Raji (cell line): ENCODE results near the gene SLCO4A1.

ENCODE experiments used
- POLR2A ChIP-seq: IDR thresholded peaks from 2 replicates; pipeline ENCODE4 v1.6.1; 2011; ENCODE audit warnings: low read depth, low read length, control low read depth; ENCODE audit not compliant: insufficient read depth

Gene SLCO4A1

DNA sequence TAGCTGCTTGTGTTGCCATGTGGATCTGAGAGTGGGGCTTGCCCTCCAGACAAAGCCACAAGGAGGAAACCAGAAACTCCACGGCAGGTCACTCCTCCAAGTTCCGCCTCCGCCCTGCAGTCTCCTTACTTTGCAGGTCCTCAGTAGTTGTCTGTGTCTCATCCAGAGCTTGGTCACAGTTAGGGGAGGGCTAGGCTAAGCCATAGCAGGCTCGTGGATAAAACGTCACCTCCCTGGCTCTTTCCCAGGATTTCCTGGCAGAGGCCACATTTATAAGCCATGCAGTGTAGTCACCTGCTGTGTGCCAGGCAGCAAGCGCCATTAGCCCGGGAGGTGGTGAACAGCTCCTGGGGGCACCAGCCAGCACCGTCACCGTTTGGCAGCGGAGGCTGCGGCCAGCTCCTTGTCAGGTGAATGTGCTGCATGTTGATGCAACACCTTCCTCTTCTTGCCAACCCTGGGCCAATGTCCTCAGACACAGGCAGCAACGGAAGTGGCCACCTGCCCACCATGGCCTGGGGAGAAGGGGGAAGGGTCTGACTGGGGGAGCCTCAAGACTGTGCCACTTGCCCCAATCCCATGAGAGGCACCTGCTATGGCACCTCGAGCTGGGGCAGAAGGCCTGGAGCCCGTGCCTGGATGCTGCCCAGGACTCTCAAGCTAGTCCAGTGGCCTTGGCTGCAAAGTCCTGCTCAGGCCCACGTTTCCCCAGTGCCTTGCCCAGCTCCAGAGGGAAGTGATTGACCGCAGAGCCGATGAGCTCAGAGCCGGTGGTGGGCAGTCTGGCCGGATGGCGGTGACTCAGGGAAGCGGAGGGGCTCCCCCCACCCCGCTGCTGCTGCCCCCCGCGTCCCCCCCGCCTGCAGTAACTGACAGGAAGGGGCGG lies 39.0 kb upstream of the SLCO4A1 start:
- TF ChIP-seq POLR2A, result 0 out of 2 replicates have a peak, but pooled peaks have one; percentile 24

- TF ChIP-seq POLR2A, result no peak
These were observed 38.2 kb upstream of the SLCO4A1 start for GRCh38 chr20:62603907-62604785.

- no peak for TF ChIP-seq POLR2A
These were observed 37.5 kb upstream of the SLCO4A1 start for GRCh38 chr20:62604796-62605195.

DNA sequence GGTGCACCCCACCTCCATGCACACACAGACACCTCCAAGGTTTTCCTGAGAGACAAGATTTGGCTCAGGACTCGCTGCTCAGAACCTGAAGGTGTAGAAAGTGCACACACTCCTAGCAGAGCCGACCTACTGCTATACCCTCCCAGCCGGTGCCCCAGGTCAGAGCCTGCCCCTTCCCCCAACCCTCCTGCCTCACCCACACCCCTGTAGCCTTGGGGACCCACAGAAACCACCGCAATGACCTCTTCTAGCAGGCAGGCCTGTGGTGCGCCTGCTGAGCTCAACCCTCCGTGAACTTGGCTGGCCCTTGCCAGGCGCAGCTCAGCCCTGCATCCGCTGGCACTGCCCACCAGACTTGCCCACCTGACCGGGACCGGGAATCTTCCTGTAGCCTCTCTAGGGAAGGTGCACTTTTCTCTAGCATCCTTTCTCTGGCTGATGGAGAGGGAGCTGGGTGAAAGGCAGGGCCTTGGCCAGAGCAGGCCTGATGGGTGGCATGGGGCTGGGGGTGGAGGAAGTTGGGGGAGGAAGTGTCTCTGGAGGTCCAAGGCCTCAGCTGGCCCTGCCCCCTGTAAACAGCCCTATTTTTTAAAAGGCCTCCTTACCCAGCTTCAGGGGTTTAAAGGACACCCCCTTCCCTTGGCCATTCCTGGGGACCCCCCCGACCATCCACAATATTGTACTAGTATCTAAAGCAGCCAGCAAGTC lies 36.9 kb upstream of the SLCO4A1 start:
- TF ChIP-seq POLR2A, result no peak

GRCh38 chr20:62606016-62606415 lies 36.3 kb upstream of the SLCO4A1 start:
- TF ChIP-seq POLR2A, result no peak

DNA sequence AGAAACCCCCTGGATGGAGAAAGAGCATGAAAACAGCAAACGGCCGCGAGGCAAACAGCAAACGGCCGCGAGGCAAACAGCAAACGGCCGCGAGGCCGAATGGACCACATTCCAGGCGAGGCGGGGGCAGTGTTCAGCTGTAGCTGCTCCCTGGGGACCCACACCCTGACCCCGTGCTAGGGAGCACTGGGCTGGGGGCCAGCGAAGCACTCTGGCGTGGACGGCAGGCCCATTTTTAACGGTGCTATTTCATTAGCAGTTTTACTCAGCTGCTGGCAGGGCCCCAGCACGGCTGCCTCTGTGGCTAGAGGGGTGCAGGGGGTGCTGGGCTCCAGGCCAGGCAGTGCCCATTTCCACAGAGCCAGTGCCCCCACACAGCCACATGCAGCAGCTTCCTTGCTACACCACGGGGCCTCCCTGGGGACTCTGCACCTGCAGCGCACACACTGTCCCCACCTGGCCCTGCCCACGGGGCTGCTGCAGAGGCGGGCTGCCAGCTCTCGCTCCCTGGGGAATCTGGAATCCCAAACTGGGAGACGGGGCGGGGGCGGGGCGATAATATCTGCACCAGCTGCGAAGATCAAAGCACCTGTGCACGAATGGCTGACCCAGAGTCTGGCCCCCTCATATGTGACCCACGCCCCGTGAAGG lies 35.6 kb upstream of the SLCO4A1 start:
- TF ChIP-seq POLR2A, result no peak

DNA sequence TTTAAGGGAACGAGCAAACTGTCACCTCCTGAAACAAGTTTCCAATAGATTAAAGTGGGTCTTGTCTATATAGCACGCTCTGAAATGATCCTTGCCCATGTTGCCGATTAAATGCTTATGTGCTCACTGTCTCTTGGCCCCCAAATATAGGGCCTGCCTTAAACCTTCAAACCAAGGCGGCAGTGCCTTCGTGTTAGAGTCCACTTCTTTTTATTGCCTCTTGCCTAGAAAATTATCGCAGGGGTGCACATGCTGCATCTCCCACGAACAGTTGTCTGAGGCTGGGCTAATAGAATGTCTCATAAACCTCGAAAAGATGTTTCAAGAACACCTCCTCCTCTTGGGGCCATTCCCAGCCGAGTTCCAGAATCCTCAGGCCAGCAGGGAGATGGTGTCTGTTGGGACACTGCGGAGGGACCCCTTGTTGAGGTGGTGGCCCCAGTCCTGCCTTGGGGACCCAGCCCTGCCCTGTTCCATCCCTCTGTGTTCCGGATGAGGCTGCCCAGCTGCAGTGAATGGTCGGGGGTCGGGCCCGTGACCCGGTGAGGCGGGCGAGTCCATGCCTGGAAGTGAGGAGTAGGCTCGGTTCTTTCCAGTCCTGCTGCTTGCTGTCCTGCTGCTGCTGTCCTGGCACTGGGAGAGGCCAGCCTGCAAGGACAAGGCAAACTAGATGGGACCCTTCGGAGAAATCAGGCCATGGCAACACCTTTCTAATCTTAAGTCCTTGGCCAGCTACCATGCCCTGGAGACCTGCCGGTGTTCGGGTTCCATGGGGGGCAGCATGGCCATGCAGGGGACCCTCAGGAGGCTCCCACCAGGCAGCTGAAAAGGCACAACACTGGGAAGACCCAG lies 34.7 kb upstream of the SLCO4A1 start:
- no peak for TF ChIP-seq POLR2A

GRCh38 chr20:62608218-62608565 lies 34.1 kb upstream of the SLCO4A1 start:
- TF ChIP-seq POLR2A, result no peak

DNA sequence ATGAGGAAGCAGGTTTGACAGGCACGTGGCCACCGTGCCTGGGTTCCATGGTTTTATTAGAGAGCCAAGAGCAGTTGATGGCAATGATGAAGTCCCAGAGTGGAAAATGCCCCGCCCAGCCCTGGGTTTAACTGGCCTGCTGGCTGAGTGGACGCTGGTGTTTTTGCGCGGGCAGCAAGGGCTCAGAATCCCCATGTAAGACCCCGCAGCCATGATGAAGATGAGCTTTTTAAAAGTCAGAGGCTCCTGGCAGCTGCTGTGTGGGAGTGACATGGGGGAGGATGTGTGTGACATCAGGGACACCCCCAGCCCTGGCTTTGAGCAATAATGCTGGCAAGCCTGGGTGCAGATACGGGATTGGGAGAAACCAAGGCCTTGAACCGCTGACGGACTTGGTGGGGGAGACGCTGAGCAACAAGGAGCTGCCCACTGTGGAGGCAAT lies 33.0 kb upstream of the SLCO4A1 start:
- TF ChIP-seq POLR2A, result no peak

DNA sequence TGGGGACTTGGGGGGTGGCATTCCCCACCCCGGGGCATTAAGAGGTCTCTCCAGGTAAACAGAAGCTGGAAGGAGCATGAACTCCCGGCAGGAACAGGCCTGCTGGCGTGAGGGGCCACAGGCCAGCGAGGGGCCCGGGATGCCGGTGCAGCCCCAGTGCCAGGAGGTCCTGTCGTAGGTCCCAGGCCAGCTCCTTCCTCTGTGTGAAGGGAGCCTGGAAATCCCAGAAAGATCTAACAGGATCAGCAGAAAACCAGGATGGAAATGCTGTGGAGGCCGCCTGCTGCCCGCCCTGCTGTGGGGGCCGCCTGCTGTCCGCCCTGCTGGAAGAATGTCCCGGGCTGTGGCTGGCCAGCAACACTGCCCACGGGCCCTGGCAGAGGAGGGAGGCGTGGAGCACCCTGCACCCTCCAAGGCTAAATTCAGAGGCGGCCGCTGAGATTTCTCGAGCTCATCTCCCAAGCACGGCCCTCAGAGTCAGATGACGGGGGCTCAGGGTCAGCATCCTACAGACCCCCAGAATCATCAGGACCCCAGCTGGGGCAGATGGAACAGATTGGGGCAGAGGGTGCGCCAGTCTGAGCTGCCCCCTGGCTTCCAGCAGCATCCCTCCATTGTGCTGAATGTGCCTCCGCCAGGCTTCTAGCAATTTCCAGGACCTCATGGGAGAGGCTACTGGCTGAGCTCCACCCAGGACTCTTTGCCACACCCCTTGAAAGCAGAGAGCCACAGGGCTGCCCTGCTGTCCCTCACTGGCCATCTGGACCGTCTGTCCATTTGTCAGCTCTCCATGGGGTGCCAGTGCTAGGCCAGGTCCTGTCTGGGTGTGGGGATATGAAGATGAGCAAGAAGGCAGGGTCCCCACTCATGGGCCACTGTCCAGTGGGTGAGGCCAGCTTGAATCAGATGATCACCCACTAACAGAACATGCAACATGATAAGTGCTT lies 32.2 kb upstream of the SLCO4A1 start:
- no peak for TF ChIP-seq POLR2A

GRCh38 chr20:62611012-62611411 lies 31.3 kb upstream of the SLCO4A1 start:
- TF ChIP-seq POLR2A, result no peak

DNA sequence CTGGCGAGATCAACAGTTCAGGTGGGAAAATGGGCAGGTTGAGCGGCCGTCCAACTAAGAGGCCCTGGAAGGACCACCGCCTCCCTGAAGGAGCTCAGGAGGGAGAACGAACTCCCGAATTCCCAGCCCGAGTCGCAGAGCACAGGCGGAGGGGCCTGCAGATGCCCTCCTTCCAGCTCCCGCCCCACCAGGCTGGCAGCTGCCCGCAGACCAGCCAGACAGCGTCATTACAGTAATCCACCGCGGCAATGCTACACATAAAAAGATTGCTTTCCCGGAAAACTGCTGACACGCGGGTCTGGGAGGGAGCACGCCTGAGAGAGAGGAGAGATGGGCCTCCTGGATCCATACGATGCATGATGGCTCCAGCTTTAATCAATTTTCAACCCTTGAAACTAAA lies 30.5 kb upstream of the SLCO4A1 start:
- no peak for TF ChIP-seq POLR2A
